ENCODE data around the gene RAPGEF4.

Gene RAPGEF4

DNA sequence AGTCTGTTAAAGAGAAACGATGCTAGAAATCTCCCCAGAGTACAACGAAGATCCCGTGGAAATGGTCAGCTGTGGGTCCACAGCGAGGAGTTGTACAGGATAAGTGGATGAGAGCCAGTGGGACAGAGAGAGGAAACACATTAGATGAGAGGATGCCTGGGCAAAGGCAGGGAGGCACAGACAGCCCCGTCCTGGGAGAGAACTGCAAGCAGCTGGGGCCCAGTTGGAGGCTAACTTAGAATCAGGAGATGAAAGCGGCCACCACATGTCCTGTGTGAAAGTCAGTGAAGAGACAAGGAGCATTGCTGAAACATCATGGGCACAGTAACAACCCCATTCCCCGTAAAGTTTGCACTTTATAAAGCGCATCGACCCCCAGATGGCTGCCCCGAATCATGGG lies 157.5 kb downstream of the RAPGEF4 start:
- H3K9ac ChIP-seq (ENCODE audit: low read depth, low read length): no peak overlapping the region
- TF ChIP-seq EZH2 (IDR thresholded peaks at IDR 0.05; ENCODE audit: borderline replicate concordance, low read depth, low read length, severe bottlenecking): no peak
- TF ChIP-seq, protein P1, sequence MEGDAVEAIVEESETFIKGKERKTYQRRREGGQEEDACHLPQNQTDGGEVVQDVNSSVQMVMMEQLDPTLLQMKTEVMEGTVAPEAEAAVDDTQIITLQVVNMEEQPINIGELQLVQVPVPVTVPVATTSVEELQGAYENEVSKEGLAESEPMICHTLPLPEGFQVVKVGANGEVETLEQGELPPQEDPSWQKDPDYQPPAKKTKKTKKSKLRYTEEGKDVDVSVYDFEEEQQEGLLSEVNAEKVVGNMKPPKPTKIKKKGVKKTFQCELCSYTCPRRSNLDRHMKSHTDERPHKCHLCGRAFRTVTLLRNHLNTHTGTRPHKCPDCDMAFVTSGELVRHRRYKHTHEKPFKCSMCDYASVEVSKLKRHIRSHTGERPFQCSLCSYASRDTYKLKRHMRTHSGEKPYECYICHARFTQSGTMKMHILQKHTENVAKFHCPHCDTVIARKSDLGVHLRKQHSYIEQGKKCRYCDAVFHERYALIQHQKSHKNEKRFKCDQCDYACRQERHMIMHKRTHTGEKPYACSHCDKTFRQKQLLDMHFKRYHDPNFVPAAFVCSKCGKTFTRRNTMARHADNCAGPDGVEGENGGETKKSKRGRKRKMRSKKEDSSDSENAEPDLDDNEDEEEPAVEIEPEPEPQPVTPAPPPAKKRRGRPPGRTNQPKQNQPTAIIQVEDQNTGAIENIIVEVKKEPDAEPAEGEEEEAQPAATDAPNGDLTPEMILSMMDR (IDR thresholded peaks at IDR 0.05; ENCODE audit: borderline replicate concordance, extremely low read depth, low read length, poor library complexity, severe bottlenecking): no peak

DNA sequence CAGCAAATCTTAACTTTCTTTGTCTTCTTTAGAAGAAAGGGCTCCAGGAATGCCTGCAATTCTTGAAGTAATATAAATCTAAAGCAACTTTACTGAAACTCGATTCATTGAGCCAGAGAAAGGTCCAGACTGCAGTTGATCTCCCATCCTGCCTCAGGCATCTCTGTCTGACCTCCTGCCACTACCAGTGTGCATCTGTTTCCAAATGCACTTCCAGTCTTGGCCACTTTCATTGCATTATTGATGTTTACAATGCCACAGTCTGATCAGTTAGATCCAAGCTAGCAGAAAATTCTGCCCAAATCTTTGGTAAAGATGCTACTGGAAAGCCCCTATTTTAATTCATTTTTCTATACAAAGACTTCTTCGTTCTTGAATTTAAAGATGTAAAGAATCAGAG lies 158.0 kb downstream of the RAPGEF4 start:
- Histone ChIP-seq H3K4me3 (ENCODE audit: low read depth in 1 of 2, low read length in 2 of 2) (no peak overlapping the region), H3K79me2 (ENCODE audit: insufficient read depth, low read length) (no peaks in the 10 kb centered on the region), H3K9ac (ENCODE audit: low read depth, low read length) (no peak overlapping the region), H3K9me3 (ENCODE audit: insufficient read depth, low read length, severe bottlenecking) (no peaks in the 10 kb centered on the region), H3K27ac (ENCODE audit: low read length) (no peak overlapping the region), H3K4me2 (ENCODE audit: insufficient read depth, low read length) (no peak overlapping the region), H2AFZ (ENCODE audit: low read depth, low read length) (no peak overlapping the region), H3K4me1 (ENCODE audit: insufficient read depth, low read length) (no peaks in the 10 kb centered on the region), H3K27me3 (ENCODE audit: insufficient read depth, low read length, poor library complexity) (peaks cover 16% of the 10 kb centered on the region), H4K20me1 (ENCODE audit: insufficient read depth, low read length) (no peaks in the 10 kb centered on the region), H3K36me3 (ENCODE audit: insufficient read depth, low read length) (no peaks in the 10 kb centered on the region)
- no peak for ATAC-seq (ENCODE audit: insufficient read depth, low read depth)
- TF ChIP-seq EZH2 (IDR thresholded peaks at IDR 0.05; ENCODE audit: borderline replicate concordance, low read depth, low read length, severe bottlenecking): no peak
- TF ChIP-seq, protein P1 (IDR thresholded peaks at IDR 0.05; ENCODE audit: borderline replicate concordance, extremely low read depth, low read length, poor library complexity, severe bottlenecking): no peak
- no peak for DNase-seq

More for the DNA sequence above, 157.5 kb downstream of the RAPGEF4 start:
- Histone ChIP-seq H3K36me3 (ENCODE audit: insufficient read depth, low read length) (no peaks in the 10 kb centered on the region), H3K9me3 (ENCODE audit: insufficient read depth, low read length, severe bottlenecking) (no peaks in the 10 kb centered on the region), H4K20me1 (ENCODE audit: insufficient read depth, low read length) (no peaks in the 10 kb centered on the region), H3K27me3 (ENCODE audit: insufficient read depth, low read length, poor library complexity) (peaks cover 11% of the 10 kb centered on the region), H3K79me2 (ENCODE audit: insufficient read depth, low read length) (no peaks in the 10 kb centered on the region), H3K4me1 (ENCODE audit: insufficient read depth, low read length) (no peaks in the 10 kb centered on the region), H3K27ac (ENCODE audit: low read length) (no peak overlapping the region), H3K4me2 (ENCODE audit: insufficient read depth, low read length) (no peak overlapping the region), H3K4me3 (ENCODE audit: low read depth in 1 of 2, low read length in 2 of 2) (no peak overlapping the region), H2AFZ (ENCODE audit: low read depth, low read length) (no peak overlapping the region)
- ATAC-seq (ENCODE audit: insufficient read depth, low read depth) (no peak), DNase-seq (no peak)

DNA sequence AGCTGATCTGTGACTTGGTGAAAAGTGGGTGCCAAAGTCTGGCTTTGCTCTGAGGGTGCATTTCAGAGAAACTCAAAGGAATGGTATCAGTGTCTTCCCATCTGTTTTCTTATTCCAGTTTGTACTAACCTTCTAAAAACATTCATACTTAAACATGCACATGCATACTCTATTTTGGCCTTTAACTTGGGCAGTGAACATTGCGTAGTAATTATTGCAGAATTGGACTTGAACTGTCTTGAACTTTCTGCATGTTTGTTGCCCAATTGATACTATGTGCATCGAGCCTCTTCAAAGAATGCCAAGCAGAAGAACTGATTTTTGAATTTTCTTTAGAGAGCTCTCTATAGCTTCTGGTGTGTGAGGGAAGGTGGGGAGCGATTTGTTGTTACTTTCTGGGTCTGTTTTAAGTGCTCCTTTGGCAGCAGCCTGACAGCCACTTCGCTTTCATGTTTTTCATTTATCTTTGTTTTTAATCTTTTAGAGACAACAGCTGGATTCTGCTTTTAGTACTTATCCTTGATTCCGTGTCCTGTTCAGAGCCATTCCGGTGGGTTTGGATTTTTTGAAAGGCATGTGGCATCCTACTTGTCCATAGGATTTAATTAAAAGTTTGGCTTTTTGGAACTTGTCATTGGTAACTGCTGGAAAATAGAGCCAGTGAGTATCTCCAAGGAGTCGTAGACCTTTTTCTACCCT lies 159.2 kb downstream of the RAPGEF4 start:
- no peaks in the 10 kb centered on the region for H3K36me3 ChIP-seq (ENCODE audit: insufficient read depth, low read length)

More for the DNA sequence above, 159.2 kb downstream of the RAPGEF4 start:
- Histone ChIP-seq H2AFZ (ENCODE audit: low read depth, low read length) (no peak overlapping the region), H3K9me3 (ENCODE audit: insufficient read depth, low read length, severe bottlenecking) (no peaks in the 10 kb centered on the region), H3K4me2 (ENCODE audit: insufficient read depth, low read length) (no peak overlapping the region), H3K9ac (ENCODE audit: low read depth, low read length) (no peak overlapping the region), H3K27ac (ENCODE audit: low read length) (no peak overlapping the region), H3K79me2 (ENCODE audit: insufficient read depth, low read length) (no peaks in the 10 kb centered on the region), H3K27me3 (ENCODE audit: insufficient read depth, low read length, poor library complexity) (peaks cover 21% of the 10 kb centered on the region), H4K20me1 (ENCODE audit: insufficient read depth, low read length) (no peaks in the 10 kb centered on the region), H3K4me3 (ENCODE audit: low read depth in 1 of 2, low read length in 2 of 2) (no peak overlapping the region), H3K4me1 (ENCODE audit: insufficient read depth, low read length) (no peaks in the 10 kb centered on the region)
- TF ChIP-seq, protein P1 (IDR thresholded peaks at IDR 0.05; ENCODE audit: borderline replicate concordance, extremely low read depth, low read length, poor library complexity, severe bottlenecking): no peak
- TF ChIP-seq EZH2 (IDR thresholded peaks at IDR 0.05; ENCODE audit: borderline replicate concordance, low read depth, low read length, severe bottlenecking): no peak
- DNase-seq (no peak), ATAC-seq (ENCODE audit: insufficient read depth, low read depth) (no peak)

Data from DND-41 (cell line).